ENCODE measurements around the gene IL11.
A peak's percentile ranks its signal among the peaks of the same experiment; 100 is the strongest.
"Not testable (repeated sequence)": the region's sequence is repeated elsewhere in the genome, so short reads cannot be mapped to it uniquely, and the experiment has no call there.

Gene IL11

GRCh38 chr19:55348317-55349034 is 21.8 kb downstream of the IL11 start:
- DNase-seq = no peak

DNA sequence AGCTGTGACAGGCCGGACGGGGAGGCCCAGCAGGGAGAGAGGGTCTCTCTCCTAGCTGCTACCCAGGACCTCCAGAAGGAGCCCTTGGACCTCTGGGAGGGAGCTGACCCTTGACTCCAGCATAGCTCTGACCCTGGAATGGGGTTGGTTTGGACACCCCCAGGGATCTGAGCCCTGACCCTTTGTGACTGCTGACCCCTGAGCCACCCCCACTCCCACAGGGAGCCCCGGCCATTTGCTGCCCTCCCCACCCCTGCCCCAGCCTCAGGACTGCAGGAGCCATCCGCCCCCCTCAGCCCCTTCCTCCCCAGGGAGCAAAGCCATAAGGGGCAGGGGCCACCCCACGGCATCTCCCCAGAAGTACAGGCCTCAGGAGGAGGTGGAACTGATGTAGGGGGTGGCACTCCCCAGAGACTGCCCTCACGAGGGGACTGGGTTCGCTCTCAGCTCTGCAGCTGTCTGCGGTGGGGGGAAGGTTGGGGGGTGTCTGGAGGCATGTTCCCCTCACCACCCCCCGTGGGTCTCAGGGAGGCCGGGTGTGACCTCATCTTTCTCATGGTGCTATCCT is 22.7 kb downstream of the IL11 start:
- DNase-seq = no peak

GRCh38 chr19:55346725-55347441 is 23.4 kb downstream of the IL11 start:
- DNase-seq = no peak

DNA sequence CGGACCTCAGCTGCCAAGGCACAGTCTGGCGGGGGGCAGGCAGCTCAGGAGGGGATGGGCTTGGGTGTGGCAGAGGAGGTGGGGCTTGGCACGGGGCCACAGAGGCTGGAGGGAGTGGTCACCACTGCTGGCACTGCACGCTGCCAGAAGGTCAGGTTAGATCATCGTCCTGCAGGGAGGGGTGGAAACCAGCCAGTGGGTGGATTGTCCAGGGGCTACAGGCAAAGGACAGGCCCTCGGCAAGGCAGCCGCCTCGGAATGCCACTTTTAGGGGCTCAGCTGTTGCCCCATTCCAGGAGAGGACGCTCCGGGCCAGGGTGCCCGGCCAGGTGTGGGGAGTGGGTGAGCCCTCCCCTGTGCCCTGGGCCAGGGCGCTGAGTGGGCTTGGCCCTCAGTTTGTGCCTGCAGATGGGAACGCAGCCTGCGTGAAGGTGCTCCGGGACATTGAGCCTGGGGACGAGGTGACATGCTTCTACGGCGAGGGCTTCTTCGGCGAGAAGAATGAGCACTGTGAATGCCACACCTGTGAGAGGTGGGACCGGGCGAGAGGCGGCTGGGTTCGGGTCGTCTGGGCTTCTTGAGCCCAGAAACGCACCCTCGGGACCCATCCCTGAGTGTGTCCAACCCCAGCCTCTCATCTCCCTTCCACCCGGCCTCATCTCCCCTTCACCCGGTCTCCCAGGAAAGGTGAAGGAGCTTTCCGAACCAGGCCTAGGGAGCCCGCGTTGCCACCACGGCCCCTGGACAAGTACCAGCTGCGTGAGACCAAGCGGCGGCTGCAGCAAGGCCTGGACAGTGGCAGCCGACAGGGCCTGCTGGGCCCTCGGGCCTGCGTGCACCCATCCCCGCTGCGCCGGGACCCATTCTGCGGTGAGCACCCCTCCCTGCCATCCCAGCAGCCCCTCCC is 24.2 kb downstream of the IL11 start:
- no peak for DNase-seq

DNA sequence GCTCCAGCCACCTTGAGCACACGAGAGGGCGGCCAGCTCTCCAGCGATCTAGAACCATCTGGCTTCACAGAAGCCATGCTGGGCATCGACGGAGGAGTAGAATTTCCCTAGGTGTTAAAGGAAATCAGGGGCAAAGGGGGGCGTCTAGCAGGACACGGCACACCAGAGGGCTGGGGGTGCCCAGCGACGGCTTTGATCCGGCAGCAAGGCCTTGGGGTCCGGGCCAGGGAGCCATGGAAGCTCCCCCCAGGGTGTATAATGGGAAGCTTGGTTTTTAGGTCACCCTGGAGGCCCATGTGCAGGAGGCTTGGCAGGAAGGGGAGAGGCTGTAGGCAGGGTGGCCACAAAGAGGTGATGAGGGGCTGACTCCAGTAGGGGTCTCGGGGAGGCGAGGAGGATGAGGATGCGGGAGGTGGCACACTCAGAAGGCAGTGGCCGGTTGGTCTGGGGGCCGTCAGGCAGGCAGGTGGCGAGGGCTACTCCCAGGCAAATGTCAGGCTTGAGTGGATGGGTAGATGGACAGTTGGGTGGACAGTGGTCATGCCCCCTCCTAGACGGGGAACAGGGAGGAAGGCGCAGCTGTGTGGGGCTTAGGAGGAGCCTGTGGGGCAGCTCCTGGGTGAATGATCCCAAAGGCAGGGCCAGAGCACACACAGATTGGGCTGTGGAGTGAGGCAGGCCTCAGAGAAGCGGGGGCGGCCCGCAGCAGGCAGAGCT is 25.0 kb downstream of the IL11 start:
- DNase-seq = no peak

DNA sequence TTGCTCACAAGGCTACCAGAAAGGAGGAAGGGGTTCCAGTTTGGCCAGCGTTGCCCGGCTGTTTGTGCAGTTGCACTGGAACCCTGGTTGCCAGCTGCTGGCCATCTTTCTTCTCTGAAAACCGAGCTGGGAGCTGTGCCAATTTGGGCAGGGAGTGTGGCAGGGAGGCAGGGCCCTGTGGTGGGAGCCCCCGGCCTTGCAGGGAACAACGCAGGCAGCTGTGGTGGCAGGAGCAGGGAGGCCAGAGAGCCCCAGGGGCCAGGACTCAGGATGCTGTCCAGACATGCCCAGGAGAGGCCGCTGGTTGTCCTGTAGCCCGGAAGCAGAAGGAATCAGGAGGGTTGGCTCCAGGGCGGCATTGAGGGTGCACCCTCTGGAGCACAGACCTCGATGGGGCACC is 25.8 kb downstream of the IL11 start:
- no peak for DNase-seq

GRCh38 chr19:55341595-55342531 is 28.4 kb downstream of the IL11 start:
- no peak for DNase-seq

DNA sequence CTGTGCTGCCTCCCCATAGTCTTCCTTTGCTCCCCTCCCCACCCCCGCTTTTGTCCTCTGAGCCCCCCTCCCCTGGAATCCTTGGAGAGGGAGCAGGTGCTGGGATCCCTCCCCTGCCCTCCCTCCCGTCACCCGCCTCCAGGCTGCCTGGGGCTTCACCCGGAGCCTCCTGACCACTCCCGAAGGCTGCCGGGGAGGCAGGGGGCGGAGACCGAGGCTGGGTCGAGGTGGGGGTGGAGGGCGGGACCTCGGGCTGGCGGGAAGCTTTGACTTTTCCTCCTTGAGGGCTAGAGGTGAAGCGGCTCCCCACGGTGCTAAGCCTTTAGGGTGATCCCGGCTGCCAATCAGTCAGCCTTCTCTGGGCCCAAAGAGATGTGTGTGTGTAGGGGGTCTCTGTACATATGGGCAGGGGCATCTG is 29.1 kb downstream of the IL11 start:
- peak; percentile 42 for DNase-seq

DNA sequence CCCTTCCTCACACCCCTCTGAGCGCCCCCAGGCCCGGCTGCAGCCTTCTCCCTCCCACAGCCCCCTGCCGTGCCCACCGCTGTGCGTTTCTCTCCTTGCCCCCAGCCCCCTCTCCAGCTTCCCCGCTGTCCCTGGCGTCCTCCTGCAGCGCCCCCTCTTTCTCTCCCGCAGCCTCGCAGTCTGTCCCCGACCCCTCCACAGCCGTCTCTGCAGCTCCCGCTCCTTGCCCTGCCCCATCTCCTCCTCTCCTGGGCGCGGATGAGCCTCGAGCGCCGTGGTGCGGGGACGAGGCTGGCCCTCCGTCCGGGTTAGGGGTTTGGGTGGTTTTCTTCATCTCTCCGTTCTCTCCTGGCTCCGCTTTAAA is 29.5 kb downstream of the IL11 start:
- DNase-seq = no peak

GRCh38 chr19:55339889-55340783 is 30.1 kb downstream of the IL11 start:
- no peak for DNase-seq

GRCh38 chr19:55339105-55339888 is 31.0 kb downstream of the IL11 start, which contains the start of gene KMT5C:
KMT5C (plus strand) TSS chr19:55339876; CDS start chr19:55341937, 2,061 bp downstream.
- peak; percentile 100 for DNase-seq

DNA sequence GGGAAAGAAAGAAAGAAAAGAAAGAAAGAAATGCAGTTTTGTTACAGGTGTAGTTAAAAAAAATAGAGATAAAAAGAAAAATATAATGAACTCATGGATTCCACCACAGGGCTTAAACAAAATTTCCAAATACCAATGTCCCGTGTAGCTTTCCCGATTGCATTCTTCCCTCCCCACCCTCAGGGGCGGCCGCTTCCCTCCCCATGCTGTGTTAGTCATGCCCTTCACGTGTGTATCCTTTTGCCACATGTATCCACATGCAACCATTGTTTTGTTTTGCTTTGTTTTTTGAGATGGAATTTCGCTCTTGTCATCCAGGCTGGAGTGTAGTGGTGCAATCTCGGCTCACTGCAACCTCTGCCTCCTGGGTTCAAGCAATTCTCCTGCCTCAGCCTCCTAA is 34.2 kb downstream of the IL11 start:
- no peak for DNase-seq

GRCh38 chr19:55333870-55334269 is 36.4 kb downstream of the IL11 start:
- no peak for DNase-seq

- DNase-seq = not testable (repeated sequence)
These were observed 40.5 kb downstream of the IL11 start for GRCh38 chr19:55329791-55330190.

DNA sequence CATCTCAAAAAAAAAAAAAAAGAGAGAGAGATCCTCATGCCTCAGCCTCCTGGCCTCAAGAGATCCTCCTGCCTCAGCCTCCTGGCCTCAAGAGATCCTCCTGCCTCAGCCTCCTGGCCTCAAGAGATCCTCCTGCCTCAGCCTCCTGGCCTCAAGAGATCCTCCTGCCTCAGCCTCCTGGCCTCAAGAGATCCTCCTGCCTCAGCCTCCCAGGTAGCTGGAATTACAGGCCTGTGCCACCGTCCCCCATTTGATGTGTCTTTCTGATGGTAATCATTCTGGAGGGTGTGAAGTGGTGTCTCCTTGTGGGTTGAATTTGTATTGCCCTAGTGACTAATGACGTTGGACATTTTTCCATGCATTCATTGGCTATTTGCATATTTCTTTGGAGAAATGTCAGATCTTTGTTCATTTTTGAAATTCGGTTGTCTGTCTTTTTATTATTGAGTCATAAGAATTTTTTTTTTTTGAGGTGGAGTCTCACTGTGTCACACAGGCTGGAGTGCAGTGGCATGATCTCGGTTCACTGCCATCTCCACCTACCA is 41.4 kb downstream of the IL11 start:
- not testable (repeated sequence) for DNase-seq

GRCh38 chr19:55325172-55325571 is 45.1 kb downstream of the IL11 start, which contains the start of gene TMEM150B:
TMEM150B (minus strand) TSS chr19:55325341; CDS start chr19:55321036, 4,305 bp downstream.
- DNase-seq = no peak

DNA sequence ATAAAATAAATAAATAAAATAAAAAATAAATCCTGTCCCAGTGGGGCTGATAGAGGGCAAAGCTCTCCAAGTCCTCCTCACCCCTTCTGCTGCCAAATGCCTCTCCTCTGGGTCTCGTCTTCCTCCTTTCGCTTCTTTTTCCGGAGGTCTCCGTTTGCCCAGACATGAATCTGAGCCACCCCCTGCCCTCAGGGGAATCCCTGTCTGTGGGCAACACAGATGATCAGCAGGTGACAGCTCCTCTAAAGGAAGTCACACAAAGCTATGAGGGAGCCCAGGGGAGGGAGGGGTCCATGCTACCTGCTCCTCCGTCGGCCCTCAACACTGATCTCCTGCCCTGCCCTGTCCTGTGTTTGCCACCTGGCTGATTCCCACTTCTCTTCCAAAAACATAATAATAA is 45.6 kb downstream of the IL11 start:
- no peak for DNase-seq

DNA sequence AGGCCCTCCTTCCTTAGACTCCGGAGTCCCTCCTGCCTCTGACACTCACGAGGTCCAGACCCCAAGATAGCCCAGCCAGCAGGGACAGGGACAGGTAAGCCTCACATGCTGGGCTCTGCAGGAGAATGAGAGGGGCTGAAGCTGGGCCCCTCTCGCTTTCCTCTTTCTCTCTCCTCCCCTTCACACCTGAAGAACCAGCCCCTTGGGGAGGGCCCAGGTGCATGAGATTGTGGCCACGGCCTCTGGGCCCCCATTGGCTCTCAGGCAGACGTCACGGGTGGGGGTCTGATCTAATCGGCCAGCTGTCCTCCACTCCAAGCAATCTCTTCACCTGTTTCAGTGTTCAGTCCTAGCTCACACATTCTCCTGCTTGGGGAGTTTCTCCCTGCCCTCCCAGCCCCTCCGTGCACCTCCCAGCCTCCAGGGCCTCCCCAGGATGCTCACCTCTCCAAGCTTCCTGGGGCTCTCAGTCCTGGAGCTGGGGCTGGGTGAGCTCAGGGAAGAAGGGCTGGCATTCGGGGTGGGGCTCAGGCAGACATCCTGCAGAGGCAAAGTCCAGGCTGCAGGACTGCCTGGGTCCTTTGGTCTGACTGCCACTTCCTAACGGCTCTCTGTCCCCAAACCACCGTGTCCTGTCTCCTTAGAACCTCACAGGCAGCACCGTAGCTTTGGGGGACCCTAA is 47.9 kb downstream of the IL11 start:
- no peak for DNase-seq
